GM10248 (cell line): ENCODE results near the gene PBXIP1.
"Not testable (repeated sequence)": the region's sequence is repeated elsewhere in the genome, so short reads cannot be mapped to it uniquely, and the experiment has no call there.

Experiments
- CTCF ChIA-PET: fragments of 300-600 bp; sonication (Branson Sonifier 250); formaldehyde crosslinking; extraction: SDS; loops from one replicate; lab custom pipeline; 2021; ENCODE audit warnings: antibody characterized with exemption; lab: Yijun Ruan, JAX
- POLR2A ChIA-PET: fragments of 350-650 bp; sonication (Branson Sonifier 250); formaldehyde crosslinking; extraction: SDS; loops from one replicate; lab custom pipeline; 2020; ENCODE audit warnings: antibody characterized with exemption; lab: Yijun Ruan, JAX
- DNase-seq: peaks from one replicate; pipeline ENCODE4 v3.0.0; 2012; ENCODE audit errors: extremely low spot score
- TF ChIP-seq, protein P1 (sequence below): IDR thresholded peaks from 2 replicates; pipeline ENCODE4 v1.5.1; 2012; ENCODE audit warnings: mild to moderate bottlenecking, low read depth; ENCODE audit errors: extremely low read depth, missing control alignments, control extremely low read depth

Gene PBXIP1

GRCh38 chr1:155000411-155000725, 44.5 kb upstream of the PBXIP1 start:
- no peak for DNase-seq
- TF ChIP-seq, protein P1, sequence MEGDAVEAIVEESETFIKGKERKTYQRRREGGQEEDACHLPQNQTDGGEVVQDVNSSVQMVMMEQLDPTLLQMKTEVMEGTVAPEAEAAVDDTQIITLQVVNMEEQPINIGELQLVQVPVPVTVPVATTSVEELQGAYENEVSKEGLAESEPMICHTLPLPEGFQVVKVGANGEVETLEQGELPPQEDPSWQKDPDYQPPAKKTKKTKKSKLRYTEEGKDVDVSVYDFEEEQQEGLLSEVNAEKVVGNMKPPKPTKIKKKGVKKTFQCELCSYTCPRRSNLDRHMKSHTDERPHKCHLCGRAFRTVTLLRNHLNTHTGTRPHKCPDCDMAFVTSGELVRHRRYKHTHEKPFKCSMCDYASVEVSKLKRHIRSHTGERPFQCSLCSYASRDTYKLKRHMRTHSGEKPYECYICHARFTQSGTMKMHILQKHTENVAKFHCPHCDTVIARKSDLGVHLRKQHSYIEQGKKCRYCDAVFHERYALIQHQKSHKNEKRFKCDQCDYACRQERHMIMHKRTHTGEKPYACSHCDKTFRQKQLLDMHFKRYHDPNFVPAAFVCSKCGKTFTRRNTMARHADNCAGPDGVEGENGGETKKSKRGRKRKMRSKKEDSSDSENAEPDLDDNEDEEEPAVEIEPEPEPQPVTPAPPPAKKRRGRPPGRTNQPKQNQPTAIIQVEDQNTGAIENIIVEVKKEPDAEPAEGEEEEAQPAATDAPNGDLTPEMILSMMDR = no peak
- ChIA-PET POLR2A (interaction anchor here (0.9 to 1.7 kb wide), 3 partner anchors 19 to 134 kb away, joined by 3 to 4 read pairs (median 4); partner anchors contain the start of gene SHC1), CTCF (interaction anchor here (0.7 to 13.3 kb wide), 17 partner anchors 8 to 239 kb away, joined by 3 to 175 read pairs (median 6); partner anchors contain the start of genes CKS1B, FLAD1 and PBXIP1)

DNA sequence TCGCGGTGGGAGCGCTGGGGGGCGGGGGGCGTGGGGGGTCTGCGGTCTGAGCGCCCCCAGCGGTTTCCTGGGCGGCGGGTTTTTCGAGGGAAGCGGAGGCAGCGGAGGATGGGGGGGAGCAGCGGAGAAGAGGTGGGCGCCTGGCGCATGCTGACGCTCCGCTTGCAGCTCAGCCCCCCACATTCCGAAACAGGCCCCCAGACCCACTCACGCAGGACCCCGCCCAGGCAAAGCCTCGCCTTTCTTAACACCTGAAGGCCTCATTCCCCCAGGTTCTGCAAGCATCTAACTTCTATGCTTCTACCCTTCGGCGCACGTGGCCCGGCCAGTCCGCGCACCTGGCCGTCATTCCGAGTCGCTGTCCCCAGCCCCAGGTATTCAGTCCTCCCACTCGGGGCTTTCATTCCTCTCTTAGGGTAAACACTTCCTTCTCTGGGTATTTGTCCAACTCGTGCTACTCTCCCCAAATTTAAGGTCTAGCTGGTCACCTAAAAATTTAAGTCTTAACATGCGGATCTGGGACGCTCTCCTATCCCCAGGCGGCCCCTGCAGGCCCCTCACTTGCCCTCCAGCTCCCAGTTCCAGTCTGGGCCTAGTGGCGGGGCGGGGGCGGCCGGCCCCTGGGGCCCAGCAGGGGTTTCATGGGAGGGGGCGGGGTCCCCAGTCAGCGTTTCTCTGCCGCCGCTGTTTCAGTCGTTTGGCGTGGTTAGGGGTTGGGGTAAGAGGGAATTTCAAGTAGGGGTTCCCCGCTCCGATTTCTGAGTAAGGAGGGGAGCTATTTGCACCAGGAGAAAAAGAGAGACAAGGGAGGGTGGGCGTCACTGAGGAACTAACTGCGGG, 43.9 kb upstream of the PBXIP1 start:
- POLR2A ChIA-PET = interaction anchor here (0.9 to 1.7 kb wide), 4 partner anchors 12 to 133 kb away, joined by 3 to 4 read pairs (median 4); partner anchors contain the start of gene SHC1
- peak; percentile 74 for DNase-seq
- TF ChIP-seq, protein P1 = peak; percentile 6

GRCh38 chr1:154998818-154999570, 43.1 kb upstream of the PBXIP1 start:
- POLR2A ChIA-PET = interaction anchor here (0.6 to 1.7 kb wide), 3 partner anchors 11 to 39 kb away, joined by 3 to 4 read pairs (median 3); partner anchors contain the start of gene SHC1
- DNase-seq = peak; percentile 81
- CTCF ChIA-PET = interaction anchor here (0.6 to 13.3 kb wide), 26 partner anchors 9 to 519 kb away, joined by 3 to 175 read pairs (median 5); partner anchors contain the start of genes ADAM15, CKS1B, FLAD1 and PBXIP1
- TF ChIP-seq, protein P1 = peak; percentile 89

More for the DNA sequence above, 43.9 kb upstream of the PBXIP1 start:
- CTCF ChIA-PET = interaction anchor here (0.6 to 13.3 kb wide), 28 partner anchors 8 to 520 kb away, joined by 3 to 175 read pairs (median 5); partner anchors contain the start of genes ADAM15, CKS1B, FLAD1 and PBXIP1

DNA sequence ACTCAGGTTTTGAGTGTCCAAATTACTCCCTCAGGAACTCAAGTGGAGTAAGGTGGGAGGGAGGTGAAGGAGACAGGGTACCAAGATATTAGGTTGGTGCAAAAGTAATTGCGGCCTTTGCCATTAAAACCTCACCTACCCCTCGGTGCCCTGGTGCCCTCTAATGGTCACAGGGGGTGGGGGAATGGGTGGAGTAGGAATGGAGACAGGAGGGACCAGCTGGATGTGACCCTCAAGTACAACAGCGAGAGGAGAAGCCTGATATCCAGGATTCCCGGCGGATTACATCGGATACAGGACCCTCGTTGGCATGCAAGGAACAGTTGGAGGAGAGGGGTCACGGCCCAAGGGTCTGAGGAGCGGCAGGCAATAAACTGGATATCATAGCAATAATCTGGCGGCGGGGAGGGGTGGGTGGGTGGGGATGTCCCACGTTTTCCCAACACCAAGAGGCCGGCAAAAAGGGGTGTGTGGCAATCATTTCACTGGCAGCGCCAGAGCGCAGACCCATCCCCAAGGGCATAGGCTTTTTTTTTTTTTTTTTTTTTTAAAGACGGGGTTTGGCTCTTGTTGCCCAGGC, 42.4 kb upstream of the PBXIP1 start:
- ChIA-PET POLR2A (interaction anchor here (0.6 to 1.1 kb wide), 2 partner anchors 10 to 38 kb away, joined by 3 read pairs; no protein-coding TSS in a partner anchor), CTCF (interaction anchor here (0.8 to 13.3 kb wide), 19 partner anchors 10 to 517 kb away, joined by 3 to 175 read pairs (median 5); partner anchors contain the start of genes ADAM15, CKS1B, FLAD1 and PBXIP1)
- TF ChIP-seq, protein P1 = peak; percentile 23
- DNase-seq = no peak

DNA sequence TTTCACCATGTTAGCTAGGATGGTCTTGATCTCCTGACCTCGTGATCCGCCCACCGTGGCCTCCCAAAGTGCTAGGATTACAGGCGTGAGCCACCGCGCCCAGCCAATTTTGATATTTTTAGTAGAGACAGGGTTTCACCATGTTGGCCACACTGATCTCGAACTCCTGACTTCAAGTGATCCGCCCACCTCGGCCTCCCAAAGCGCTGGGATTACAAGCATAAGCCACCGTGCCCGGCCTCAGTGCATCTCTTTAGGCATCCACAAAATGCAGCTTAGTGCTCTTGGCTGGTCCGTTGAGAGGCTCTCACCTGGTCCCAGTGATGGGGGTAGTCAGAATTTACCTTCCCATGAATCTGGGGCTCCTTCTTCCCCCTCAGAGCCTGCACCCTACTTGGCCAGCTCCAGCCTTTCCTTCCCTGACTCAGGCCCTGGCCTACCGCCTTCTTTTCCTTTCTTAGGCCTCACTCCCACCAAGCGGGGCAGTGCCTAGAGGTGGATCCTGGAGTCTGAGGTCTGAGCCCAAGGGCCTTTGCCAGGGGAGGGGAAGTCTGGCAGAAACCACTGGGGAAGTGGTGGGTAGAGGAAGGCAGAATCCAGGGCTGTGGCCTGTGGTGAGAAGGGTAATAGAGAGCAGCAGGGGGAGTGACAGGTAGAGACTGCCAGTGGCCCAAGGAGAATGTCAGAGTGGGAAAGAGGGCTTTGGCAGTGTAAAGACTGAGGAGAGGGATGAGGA, 41.2 kb upstream of the PBXIP1 start:
- TF ChIP-seq, protein P1 = no peak
- ChIA-PET POLR2A (no interaction called here), CTCF (interaction anchor here (0.9 to 13.3 kb wide), 12 partner anchors 9 to 94 kb away, joined by 3 to 175 read pairs (median 6); partner anchors contain the start of genes FLAD1 and SHC1)
- DNase-seq = no peak

- ChIA-PET POLR2A (interaction anchor here (0.6 to 0.7 kb wide), 2 partner anchors 22 to 29 kb away, joined by 3 to 9 read pairs; no protein-coding TSS in a partner anchor), CTCF (interaction anchor here (0.7 to 13.3 kb wide), 8 partner anchors 7 to 326 kb away, joined by 3 to 175 read pairs (median 5); no protein-coding TSS in a partner anchor)
- DNase-seq = not testable (repeated sequence)
Measured at GRCh38 chr1:154995301-154995983, 39.5 kb upstream of the PBXIP1 start.
